PFSK-1 (cell line): Measurements from ENCODE around the gene CCDC61.

ENCODE experiments used
- POLR2AphosphoS5 ChIP-seq: IDR thresholded peaks from 2 replicates; pipeline ENCODE4 v1.6.1; 2012; ENCODE audit warnings: low read depth, mild to moderate bottlenecking, control low read depth, low read length, moderate library complexity
- REST ChIP-seq, 2 experiments: IDR thresholded peaks; 2 replicates each; pipeline versions ENCODE4 v1.6.1 to v1.8.0; 2011 to 2012; ENCODE audit warnings: low read depth in 2 of 2, low read length in 2 of 2, control low read depth in 1 of 2, inconsistent platforms in 1 of 2, mild to moderate bottlenecking in 1 of 2, moderate library complexity in 1 of 2; ENCODE audit not compliant: insufficient read depth in 1 of 2
- SIN3A ChIP-seq: IDR thresholded peaks from 2 replicates; pipeline ENCODE4 v1.6.1; 2012; ENCODE audit warnings: mild to moderate bottlenecking, low read length, moderate library complexity, borderline replicate concordance; ENCODE audit not compliant: insufficient read depth
- TAF1 ChIP-seq: IDR thresholded peaks from 2 replicates; pipeline ENCODE4 v1.6.1; 2012; ENCODE audit warnings: low read length, control low read depth, borderline replicate concordance; ENCODE audit not compliant: insufficient read depth

- TF ChIP-seq TAF1 (no peak), SIN3A (no peak), REST (IDR thresholded peaks at IDR 0.05; ENCODE audit: insufficient read depth in 1 of 2, low read depth in 2 of 2, low read length in 2 of 2) (no peak), POLR2AphosphoS5 (no peak)
These were observed 21.5 kb upstream of the CCDC61 start, which contains the start of gene NOVA2 for GRCh38 chr19:45973553-45974338.
